H1 (cell line): ENCODE data around the gene TSFM. TPM values are rescaled to one million over a fixed set of nuclear protein-coding genes. Genes with fewer than 3 reads are reported as not detected.

Source experiments
- CTCF ChIP-seq, 3 experiments: IDR thresholded peaks; 1 replicate in 2 of 3; 2 replicates in 1 of 3; pipeline versions ENCODE4 v1.5.1 to v1.6.1; 2011; ENCODE audit warnings: low read length in 3 of 3, mild to moderate bottlenecking in 3 of 3, inconsistent platforms in 2 of 3, low read depth in 1 of 3, moderate library complexity in 1 of 3; ENCODE audit not compliant: insufficient read depth in 1 of 3; ENCODE audit errors: control extremely low read depth in 1 of 3
- polyA plus RNA-seq, 7 experiments: library from polyadenylated mRNA; depleted of rRNA in 3 of 7; stranded (reverse) in 5 of 7; unstranded in 2 of 7; fragments of >200 nt in 5 of 7; fragments of 200-250 nt in 2 of 7; gene quantifications; 1 replicate in 5 of 7; 2 replicates in 1 of 7; 4 replicates in 1 of 7; pipeline versions ENCODE4 v1.2.1 to v1.2.3, GENCODE V29; 2011 to 2013; ENCODE audit warnings: missing spikeins in 2 of 7, mixed read lengths in 2 of 7
- total RNA-seq: library from RNA; stranded (reverse); fragmentation: NEBNext Ultra II Directional; extraction: Animal tissue kit (Norgen Biotek cat#: 25700); gene quantifications from 2 replicates; pipeline ENCODE4 v1.2.1, GENCODE V29; 2021

The TSFM gene
- total and polyA plus RNA-seq, 2 of the 8 experiments (the other 6 are each of a cell fraction or from before 2014, with no cell fraction given) = 17.4 to 49.8 TPM

DNA sequence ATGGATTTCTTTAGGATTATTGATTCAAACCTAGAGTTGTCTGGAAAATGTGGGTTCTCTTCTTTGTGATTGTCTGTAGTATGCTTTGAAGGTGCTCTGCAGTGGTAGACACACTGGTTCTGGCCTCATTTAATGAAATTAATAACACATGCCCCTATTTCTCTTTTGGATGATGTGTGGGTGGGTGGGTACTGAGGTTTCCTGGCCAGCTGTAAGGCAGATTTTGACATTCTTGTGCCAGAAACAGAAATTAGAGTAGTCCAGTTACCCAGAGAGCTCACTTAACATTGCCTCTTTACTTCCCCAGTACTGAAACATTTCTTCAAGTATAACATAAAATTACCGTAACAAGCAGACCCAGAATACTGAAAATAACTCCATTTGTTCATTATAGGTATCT is 14.4 kb downstream of the TSFM start (continued):
- no peak for TF ChIP-seq CTCF (IDR thresholded peaks at IDR 0.05; ENCODE audit: control extremely low read depth in 1 of 3, insufficient read depth in 1 of 3, low read depth in 1 of 3, low read length in 3 of 3)
- TF ChIP-seq, all 59 proteins: peak for 0
